SJCRH30 (cell line): ENCODE results near the gene MAP4K5. TPM values are rescaled to one million over a fixed set of nuclear protein-coding genes. Genes with fewer than 3 reads are reported as not detected.
A peak's percentile ranks its signal among the peaks of the same experiment; 100 is the strongest.

ENCODE experiments used
- DNase-seq, 2 experiments: peaks; one replicate each; pipeline ENCODE4 v3.0.0-alpha.2; 2015 to 2020
- H3K27ac ChIP-seq: fragments of 250-450 bp; sonication (Bioruptor Pico); 2 replicates; pipeline ENCODE4 v1.5.1; 2020; ENCODE audit warnings: mild to moderate bottlenecking, moderate library complexity
- H3K27me3 ChIP-seq: fragments of 250-450 bp; sonication (Bioruptor Pico); 2 replicates; pipeline ENCODE4 v1.5.1; 2020; ENCODE audit warnings: mild to moderate bottlenecking, moderate library complexity
- H3K36me3 ChIP-seq: fragments of 250-450 bp; sonication (Bioruptor Pico); 2 replicates; pipeline ENCODE4 v1.5.1; 2020; ENCODE audit warnings: mild to moderate bottlenecking, moderate library complexity
- H3K4me1 ChIP-seq: fragments of 250-450 bp; sonication (Bioruptor Pico); 2 replicates; pipeline ENCODE4 v1.5.1; 2020; ENCODE audit warnings: mild to moderate bottlenecking, moderate library complexity
- H3K4me3 ChIP-seq: fragments of 250-450 bp; sonication (Bioruptor Pico); 2 replicates; pipeline ENCODE4 v1.5.1; 2020; ENCODE audit warnings: mild to moderate bottlenecking, moderate library complexity
- H3K9me3 ChIP-seq: fragments of 250-450 bp; sonication (Bioruptor Pico); replicated peaks from 2 replicates; pipeline ENCODE4 v1.5.1; 2020; ENCODE audit warnings: mild to moderate bottlenecking, moderate library complexity
- total RNA-seq: library from RNA; depleted of rRNA; stranded (reverse); fragments of >200 nt; shearing (Covaris generic); gene quantifications from 2 replicates; pipeline ENCODE4 v1.2.3, GENCODE V29; 2014; rRNA removed

MAP4K5 gene
- total RNA-seq, 1 experiment from 2014 or later, result 57.3 TPM

GRCh38 chr14:50388256-50388931, 144.0 kb downstream of the MAP4K5 start:
- H3K4me3 ChIP-seq, result no peak overlapping the region
- no peak for DNase-seq
- no peak overlapping the region for H3K27ac ChIP-seq
- no peaks in the 10 kb centered on the region for H3K9me3 ChIP-seq
- H3K27me3 ChIP-seq, result no peaks in the 10 kb centered on the region
- no peaks in the 10 kb centered on the region for H3K4me1 ChIP-seq
- H3K36me3 ChIP-seq, result no peaks in the 10 kb centered on the region

- no peak overlapping the region for H3K4me3 ChIP-seq
- H3K36me3 ChIP-seq, result no peaks in the 10 kb centered on the region
- no peaks in the 10 kb centered on the region for H3K27me3 ChIP-seq
- H3K9me3 ChIP-seq, result no peaks in the 10 kb centered on the region
- H3K4me1 ChIP-seq, result no peaks in the 10 kb centered on the region
- no peak overlapping the region for H3K27ac ChIP-seq
- DNase-seq, result no peak
Observed at GRCh38 chr14:50387548-50387947, 144.8 kb downstream of the MAP4K5 start.

- Histone ChIP-seq H3K27ac (no peak overlapping the region), H3K4me3 (no peak overlapping the region), H3K36me3 (no peaks in the 10 kb centered on the region), H3K27me3 (no peaks in the 10 kb centered on the region), H3K4me1 (no peaks in the 10 kb centered on the region), H3K9me3 (no peaks in the 10 kb centered on the region)
- no peak for DNase-seq
Observed at GRCh38 chr14:50383618-50384225, 148.6 kb downstream of the MAP4K5 start.

GRCh38 chr14:50381823-50382287, 150.5 kb downstream of the MAP4K5 start:
- no peak for DNase-seq
- Histone ChIP-seq H3K9me3 (no peaks in the 10 kb centered on the region), H3K4me1 (no peaks in the 10 kb centered on the region)

GRCh38 chr14:50381008-50381407, 151.4 kb downstream of the MAP4K5 start:
- H3K9me3 ChIP-seq, result no peaks in the 10 kb centered on the region
- no peak for DNase-seq
- no peak overlapping the region for H3K4me3 ChIP-seq
- no peak overlapping the region for H3K27ac ChIP-seq
- H3K27me3 ChIP-seq, result no peaks in the 10 kb centered on the region
- no peaks in the 10 kb centered on the region for H3K4me1 ChIP-seq
- no peaks in the 10 kb centered on the region for H3K36me3 ChIP-seq

More at GRCh38 chr14:50381823-50382287, 150.5 kb downstream of the MAP4K5 start:
- Histone ChIP-seq H3K27ac (no peak overlapping the region), H3K27me3 (no peaks in the 10 kb centered on the region), H3K4me3 (no peak overlapping the region), H3K36me3 (no peaks in the 10 kb centered on the region)

- H3K27me3 ChIP-seq, result no peaks in the 10 kb centered on the region
- no peak for DNase-seq
- H3K4me1 ChIP-seq, result no peaks in the 10 kb centered on the region
- H3K4me3 ChIP-seq, result no peak overlapping the region
- no peaks in the 10 kb centered on the region for H3K9me3 ChIP-seq
- H3K27ac ChIP-seq, result no peak overlapping the region
- H3K36me3 ChIP-seq, result no peaks in the 10 kb centered on the region
Observed at GRCh38 chr14:50380455-50380854, 151.9 kb downstream of the MAP4K5 start.

GRCh38 chr14:50379563-50379962, 152.8 kb downstream of the MAP4K5 start:
- no peaks in the 10 kb centered on the region for H3K4me1 ChIP-seq
- no peak overlapping the region for H3K27ac ChIP-seq
- H3K27me3 ChIP-seq, result no peaks in the 10 kb centered on the region
- no peak for DNase-seq
- no peaks in the 10 kb centered on the region for H3K9me3 ChIP-seq
- H3K4me3 ChIP-seq, result no peak overlapping the region
- no peaks in the 10 kb centered on the region for H3K36me3 ChIP-seq

- Histone ChIP-seq H3K27me3 (no peaks in the 10 kb centered on the region), H3K4me3 (no peak overlapping the region), H3K36me3 (no peaks in the 10 kb centered on the region), H3K27ac (no peak overlapping the region), H3K9me3 (no peaks in the 10 kb centered on the region), H3K4me1 (no peaks in the 10 kb centered on the region)
- no peak for DNase-seq
Observed at GRCh38 chr14:50377550-50378085, 154.8 kb downstream of the MAP4K5 start.

- H3K4me3 ChIP-seq, result no peak overlapping the region
- H3K27ac ChIP-seq, result no peak overlapping the region
- H3K36me3 ChIP-seq, result no peaks in the 10 kb centered on the region
- no peaks in the 10 kb centered on the region for H3K4me1 ChIP-seq
- H3K27me3 ChIP-seq, result no peaks in the 10 kb centered on the region
- no peak for DNase-seq
- no peaks in the 10 kb centered on the region for H3K9me3 ChIP-seq
Observed at GRCh38 chr14:50375760-50376159, 156.6 kb downstream of the MAP4K5 start.

GRCh38 chr14:50373959-50374358, 158.4 kb downstream of the MAP4K5 start:
- no peaks in the 10 kb centered on the region for H3K4me1 ChIP-seq
- H3K9me3 ChIP-seq, result no peaks in the 10 kb centered on the region
- H3K27ac ChIP-seq, result no peak overlapping the region
- H3K27me3 ChIP-seq, result no peaks in the 10 kb centered on the region
- no peak overlapping the region for H3K4me3 ChIP-seq
- DNase-seq, result no peak
- H3K36me3 ChIP-seq, result no peaks in the 10 kb centered on the region

- H3K27me3 ChIP-seq, result no peaks in the 10 kb centered on the region
- no peaks in the 10 kb centered on the region for H3K9me3 ChIP-seq
- no peaks in the 10 kb centered on the region for H3K36me3 ChIP-seq
- H3K4me3 ChIP-seq, result no peak overlapping the region
- peak in 1 of 2 experiments; percentile 6 for DNase-seq
- no peak overlapping the region for H3K27ac ChIP-seq
- H3K4me1 ChIP-seq, result no peaks in the 10 kb centered on the region
Observed at GRCh38 chr14:50371546-50371945, 160.8 kb downstream of the MAP4K5 start.

Other genes with a start within 250 kb of the MAP4K5 start
- 14.6 and 15.2 TPM in 2 replicates for gene L2HGDH, start 220.3 kb downstream of the MAP4K5 start, total RNA-seq
- gene DMAC2L, start 220.2 kb downstream of the MAP4K5 start, total RNA-seq, result 9.8 and 10.6 TPM in 2 replicates
- 4.5 and 6.1 TPM in 2 replicates for gene CDKL1, start 135.7 kb downstream of the MAP4K5 start, total RNA-seq
- 0.59 and 0.66 TPM in 2 replicates for gene ATL1, start 27.6 kb upstream of the MAP4K5 start, total RNA-seq
- 26.2 and 26.8 TPM in 2 replicates for gene SAV1, start 135.7 kb upstream of the MAP4K5 start, total RNA-seq